ENCODE data around the gene CADM1.

Gene CADM1

GRCh38 chr11:115129473-115130289 is 374.5 kb downstream of the CADM1 start:
- TF ChIP-seq FOXP2 (optimal IDR thresholded peaks at IDR 0.05; ENCODE audit: borderline replicate concordance, extremely low read depth, extremely low read length, insufficient read depth) = no peak
- no peak for TF ChIP-seq SIN3A (IDR thresholded peaks at IDR 0.05; ENCODE audit: borderline replicate concordance, insufficient read depth, low read length)
- TF ChIP-seq, protein P1, sequence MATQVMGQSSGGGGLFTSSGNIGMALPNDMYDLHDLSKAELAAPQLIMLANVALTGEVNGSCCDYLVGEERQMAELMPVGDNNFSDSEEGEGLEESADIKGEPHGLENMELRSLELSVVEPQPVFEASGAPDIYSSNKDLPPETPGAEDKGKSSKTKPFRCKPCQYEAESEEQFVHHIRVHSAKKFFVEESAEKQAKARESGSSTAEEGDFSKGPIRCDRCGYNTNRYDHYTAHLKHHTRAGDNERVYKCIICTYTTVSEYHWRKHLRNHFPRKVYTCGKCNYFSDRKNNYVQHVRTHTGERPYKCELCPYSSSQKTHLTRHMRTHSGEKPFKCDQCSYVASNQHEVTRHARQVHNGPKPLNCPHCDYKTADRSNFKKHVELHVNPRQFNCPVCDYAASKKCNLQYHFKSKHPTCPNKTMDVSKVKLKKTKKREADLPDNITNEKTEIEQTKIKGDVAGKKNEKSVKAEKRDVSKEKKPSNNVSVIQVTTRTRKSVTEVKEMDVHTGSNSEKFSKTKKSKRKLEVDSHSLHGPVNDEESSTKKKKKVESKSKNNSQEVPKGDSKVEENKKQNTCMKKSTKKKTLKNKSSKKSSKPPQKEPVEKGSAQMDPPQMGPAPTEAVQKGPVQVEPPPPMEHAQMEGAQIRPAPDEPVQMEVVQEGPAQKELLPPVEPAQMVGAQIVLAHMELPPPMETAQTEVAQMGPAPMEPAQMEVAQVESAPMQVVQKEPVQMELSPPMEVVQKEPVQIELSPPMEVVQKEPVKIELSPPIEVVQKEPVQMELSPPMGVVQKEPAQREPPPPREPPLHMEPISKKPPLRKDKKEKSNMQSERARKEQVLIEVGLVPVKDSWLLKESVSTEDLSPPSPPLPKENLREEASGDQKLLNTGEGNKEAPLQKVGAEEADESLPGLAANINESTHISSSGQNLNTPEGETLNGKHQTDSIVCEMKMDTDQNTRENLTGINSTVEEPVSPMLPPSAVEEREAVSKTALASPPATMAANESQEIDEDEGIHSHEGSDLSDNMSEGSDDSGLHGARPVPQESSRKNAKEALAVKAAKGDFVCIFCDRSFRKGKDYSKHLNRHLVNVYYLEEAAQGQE (IDR thresholded peaks at IDR 0.05; ENCODE audit: insufficient read depth in 1 of 2, low read depth in 2 of 2, low read length in 2 of 2) = no peak

GRCh38 chr11:115128226-115128625 is 376.0 kb downstream of the CADM1 start:
- TF ChIP-seq TAF1 (IDR thresholded peaks at IDR 0.05; ENCODE audit: borderline replicate concordance, insufficient read depth, low read length) (no peak), POLR2AphosphoS5 (IDR thresholded peaks at IDR 0.05; ENCODE audit: low read depth, low read length) (no peak), FOXP2 (optimal IDR thresholded peaks at IDR 0.05; ENCODE audit: borderline replicate concordance, extremely low read depth, extremely low read length, insufficient read depth) (no peak), SIN3A (IDR thresholded peaks at IDR 0.05; ENCODE audit: borderline replicate concordance, insufficient read depth, low read length) (no peak)
- TF ChIP-seq, protein P1 (IDR thresholded peaks at IDR 0.05; ENCODE audit: insufficient read depth in 1 of 2, low read depth in 2 of 2, low read length in 2 of 2) = no peak

DNA sequence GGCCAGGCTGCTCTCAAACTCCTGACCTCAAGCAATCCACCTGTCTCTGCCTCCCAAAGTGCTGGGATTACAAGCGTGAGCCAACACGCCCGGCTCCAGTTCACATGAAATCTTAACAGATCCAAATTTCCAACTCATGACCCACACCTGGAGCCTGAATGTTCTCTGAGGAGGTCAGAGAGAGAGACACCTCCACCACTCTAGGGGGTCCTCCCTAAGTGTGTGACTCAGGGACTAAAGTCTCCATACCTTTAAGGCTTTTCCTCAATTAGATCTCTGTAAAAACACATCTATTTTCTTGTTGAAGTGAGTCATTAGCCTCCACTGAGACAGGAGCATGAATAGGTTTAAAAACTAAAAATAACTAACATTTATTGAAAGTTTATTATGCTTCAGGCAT is 376.4 kb downstream of the CADM1 start:
- TF ChIP-seq SIN3A (IDR thresholded peaks at IDR 0.05; ENCODE audit: borderline replicate concordance, insufficient read depth, low read length) = no peak
- no peak for TF ChIP-seq TAF1 (IDR thresholded peaks at IDR 0.05; ENCODE audit: borderline replicate concordance, insufficient read depth, low read length)
- TF ChIP-seq, protein P1 (IDR thresholded peaks at IDR 0.05; ENCODE audit: insufficient read depth in 1 of 2, low read depth in 2 of 2, low read length in 2 of 2) = no peak
- no peak for TF ChIP-seq POLR2AphosphoS5 (IDR thresholded peaks at IDR 0.05; ENCODE audit: low read depth, low read length)
- no peak for TF ChIP-seq FOXP2 (optimal IDR thresholded peaks at IDR 0.05; ENCODE audit: borderline replicate concordance, extremely low read depth, extremely low read length, insufficient read depth)

DNA sequence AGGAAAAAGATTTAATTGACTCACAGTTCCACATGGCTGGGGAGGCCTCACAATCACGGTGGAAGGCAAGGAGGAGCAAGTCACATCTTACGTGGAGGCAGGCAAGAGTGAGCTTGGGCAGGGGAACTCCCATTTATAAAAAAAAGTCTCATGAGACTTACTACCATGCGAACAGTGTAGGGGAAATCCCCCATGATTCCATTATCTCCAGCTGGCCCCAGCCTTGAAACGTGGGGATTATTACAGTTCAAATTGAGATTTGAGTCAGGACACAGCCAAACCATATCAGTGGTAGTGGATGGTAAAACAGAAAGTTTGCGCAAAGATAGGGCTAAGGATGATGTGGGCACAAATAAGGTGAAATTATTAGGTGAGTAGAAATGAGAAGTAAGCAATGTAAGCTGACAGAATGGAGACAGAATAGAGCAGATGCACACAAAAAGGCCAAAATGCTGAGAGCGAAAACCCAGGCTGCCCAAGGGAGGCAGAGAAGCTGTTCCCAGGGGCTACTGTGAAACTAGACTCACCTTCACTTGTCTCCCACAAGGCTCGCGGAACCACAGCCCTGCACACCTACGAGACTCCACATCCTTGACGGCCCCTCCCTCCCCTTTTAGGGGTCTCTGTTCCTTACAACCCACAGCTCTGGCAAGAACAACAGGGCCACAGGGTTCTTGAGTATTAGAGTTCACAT is 377.6 kb downstream of the CADM1 start:
- TF ChIP-seq SIN3A (IDR thresholded peaks at IDR 0.05; ENCODE audit: borderline replicate concordance, insufficient read depth, low read length) (no peak), POLR2AphosphoS5 (IDR thresholded peaks at IDR 0.05; ENCODE audit: low read depth, low read length) (no peak), FOXP2 (optimal IDR thresholded peaks at IDR 0.05; ENCODE audit: borderline replicate concordance, extremely low read depth, extremely low read length, insufficient read depth) (no peak), TAF1 (IDR thresholded peaks at IDR 0.05; ENCODE audit: borderline replicate concordance, insufficient read depth, low read length) (no peak)
- TF ChIP-seq, protein P1 (IDR thresholded peaks at IDR 0.05; ENCODE audit: insufficient read depth in 1 of 2, low read depth in 2 of 2, low read length in 2 of 2) = no peak

All from PFSK-1 (cell line).